ENCODE results near the gene NMUR1.

The NMUR1 gene

DNA sequence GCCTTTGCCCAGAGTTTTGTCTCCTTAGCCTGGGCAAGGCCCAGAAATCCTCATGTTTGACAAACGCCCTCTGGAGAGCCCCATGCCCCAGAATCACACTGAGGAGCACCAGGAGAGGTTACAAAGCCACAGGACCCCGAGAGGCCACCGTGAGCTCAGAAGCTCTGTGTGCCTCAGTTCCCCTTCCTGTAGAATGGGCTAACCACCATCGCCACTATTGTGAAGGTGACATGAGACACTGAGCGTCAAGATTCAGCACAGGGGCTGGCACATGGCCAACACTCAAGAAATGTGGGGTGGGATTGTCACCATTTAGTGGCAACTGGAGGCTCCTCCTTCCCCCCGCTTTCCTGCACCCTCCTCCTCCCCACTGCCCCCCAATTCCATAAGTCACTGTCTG, 1.2 kb upstream of the NMUR1 start:
- TF ChIP-seq, protein P1, sequence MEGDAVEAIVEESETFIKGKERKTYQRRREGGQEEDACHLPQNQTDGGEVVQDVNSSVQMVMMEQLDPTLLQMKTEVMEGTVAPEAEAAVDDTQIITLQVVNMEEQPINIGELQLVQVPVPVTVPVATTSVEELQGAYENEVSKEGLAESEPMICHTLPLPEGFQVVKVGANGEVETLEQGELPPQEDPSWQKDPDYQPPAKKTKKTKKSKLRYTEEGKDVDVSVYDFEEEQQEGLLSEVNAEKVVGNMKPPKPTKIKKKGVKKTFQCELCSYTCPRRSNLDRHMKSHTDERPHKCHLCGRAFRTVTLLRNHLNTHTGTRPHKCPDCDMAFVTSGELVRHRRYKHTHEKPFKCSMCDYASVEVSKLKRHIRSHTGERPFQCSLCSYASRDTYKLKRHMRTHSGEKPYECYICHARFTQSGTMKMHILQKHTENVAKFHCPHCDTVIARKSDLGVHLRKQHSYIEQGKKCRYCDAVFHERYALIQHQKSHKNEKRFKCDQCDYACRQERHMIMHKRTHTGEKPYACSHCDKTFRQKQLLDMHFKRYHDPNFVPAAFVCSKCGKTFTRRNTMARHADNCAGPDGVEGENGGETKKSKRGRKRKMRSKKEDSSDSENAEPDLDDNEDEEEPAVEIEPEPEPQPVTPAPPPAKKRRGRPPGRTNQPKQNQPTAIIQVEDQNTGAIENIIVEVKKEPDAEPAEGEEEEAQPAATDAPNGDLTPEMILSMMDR (IDR thresholded peaks at IDR 0.05; ENCODE audit: insufficient read depth, missing control alignments): no peak
- no peak for DNase-seq (ENCODE audit: insufficient read length, low spot score)
- no peak for FAIRE-seq

DNA sequence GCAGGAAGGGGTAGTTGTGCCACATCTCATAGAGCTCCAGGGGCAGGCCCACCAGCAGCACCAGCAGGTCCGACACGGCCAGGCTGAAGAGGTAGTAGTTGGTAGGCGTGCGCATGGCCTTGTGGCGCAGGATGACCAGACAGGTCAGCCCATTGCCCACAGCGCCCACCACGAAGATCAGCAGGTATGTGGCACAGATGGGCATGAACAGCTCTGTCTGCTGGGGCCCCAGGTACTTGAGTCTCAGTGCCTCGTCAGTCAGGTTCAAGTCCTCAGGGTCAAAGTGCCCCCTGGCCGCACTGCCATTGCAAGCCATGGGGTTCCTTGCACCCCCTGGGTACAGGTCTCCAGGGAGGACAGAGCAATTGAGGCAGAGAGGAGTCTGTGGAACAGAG, 1.6 kb downstream of the NMUR1 start:
- DNase-seq (ENCODE audit: insufficient read length, low spot score): no peak
- TF ChIP-seq, protein P1 (IDR thresholded peaks at IDR 0.05; ENCODE audit: insufficient read depth, missing control alignments): no peak
- FAIRE-seq: no peak

DNA sequence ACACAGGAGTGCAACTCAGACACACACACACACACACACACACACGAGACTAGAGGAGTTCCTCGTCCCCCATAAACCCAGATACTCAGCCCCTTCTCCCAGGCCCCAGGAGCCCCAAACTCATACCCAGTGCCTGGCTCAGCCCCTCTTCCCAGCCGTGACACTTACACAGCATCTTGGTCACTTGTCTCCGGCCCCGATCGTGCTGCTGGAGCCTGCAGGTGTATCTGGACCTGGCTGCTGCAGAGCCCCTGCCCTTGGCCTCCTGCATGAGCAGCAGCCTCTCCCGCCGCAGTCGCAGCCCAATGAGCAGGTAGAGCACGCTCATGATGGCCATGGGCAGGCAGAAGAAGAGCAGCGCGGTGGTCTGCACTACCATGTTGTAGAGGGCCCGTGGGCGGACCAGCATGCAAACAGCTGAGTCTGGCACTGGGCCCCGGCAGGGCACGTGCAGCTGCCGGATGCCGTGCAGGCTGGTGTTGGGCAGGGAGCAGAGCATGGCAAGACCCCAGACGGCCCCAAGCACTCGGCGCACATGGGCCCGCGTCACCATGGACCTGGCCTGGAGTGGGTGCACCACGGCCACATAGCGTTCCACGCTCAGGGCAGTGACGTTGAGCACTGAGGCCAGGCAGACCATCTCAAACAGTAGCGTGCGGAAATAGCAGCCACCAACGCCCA, 2.1 kb downstream of the NMUR1 start:
- DNase-seq (ENCODE audit: insufficient read length, low spot score): no peak
- FAIRE-seq: no peak
- TF ChIP-seq, protein P1 (IDR thresholded peaks at IDR 0.05; ENCODE audit: insufficient read depth, missing control alignments): no peak

DNA sequence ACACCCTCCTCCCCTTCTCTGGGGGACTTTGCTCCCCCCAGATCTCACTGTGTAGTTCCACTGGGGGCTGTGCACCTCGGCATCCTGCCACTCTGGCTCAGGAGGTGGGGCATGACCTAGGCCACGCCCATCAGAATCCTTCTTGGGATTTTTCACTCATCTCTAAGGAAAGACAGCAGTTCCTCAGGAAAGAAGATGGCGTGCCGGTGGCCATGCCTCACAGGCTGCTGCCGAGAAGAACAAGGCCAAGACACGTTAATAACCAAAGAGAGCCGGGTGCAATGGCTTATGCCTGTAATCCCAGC, 3.2 kb downstream of the NMUR1 start:
- DNase-seq (ENCODE audit: insufficient read length, low spot score) (no peak), FAIRE-seq (no peak)
- TF ChIP-seq, protein P1 (IDR thresholded peaks at IDR 0.05; ENCODE audit: insufficient read depth, missing control alignments): no peak

DNA sequence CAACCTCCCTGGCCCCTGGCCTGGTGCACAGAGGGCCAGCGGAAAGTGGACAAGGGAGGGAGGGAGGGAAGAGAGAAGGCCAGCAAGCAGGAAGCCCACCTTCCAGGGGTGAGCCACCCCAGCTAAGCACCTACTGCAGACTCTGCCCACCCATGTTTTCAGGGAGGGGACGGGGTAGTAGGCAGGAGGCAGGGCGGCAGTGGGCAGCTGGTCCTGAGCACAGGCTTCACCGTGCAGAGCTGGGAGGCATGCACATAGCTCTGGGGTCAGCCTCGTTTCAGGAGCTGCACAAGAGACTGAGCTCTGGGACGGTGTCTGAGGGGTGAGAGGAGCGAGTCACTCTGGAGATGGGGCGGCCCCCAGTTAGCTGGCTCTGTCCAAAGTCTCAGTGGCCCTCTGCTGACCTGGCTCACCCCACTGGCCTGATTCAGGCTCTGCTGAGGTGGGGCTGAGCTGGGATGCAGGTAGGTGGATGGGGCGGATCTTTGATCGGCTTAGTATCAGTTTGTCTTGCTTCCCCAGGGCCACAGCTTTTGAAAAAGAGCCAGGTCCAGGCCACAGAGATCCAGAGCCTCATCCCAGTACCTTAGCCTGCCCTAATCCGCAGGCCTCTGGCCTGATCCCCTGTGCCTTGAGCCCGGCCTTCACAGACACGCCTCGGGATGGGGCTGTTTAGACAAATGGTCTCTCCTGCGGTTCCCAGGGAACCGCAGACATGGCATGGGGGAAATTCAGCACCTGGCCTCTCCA, 3.7 kb downstream of the NMUR1 start:
- FAIRE-seq (no peak), DNase-seq (ENCODE audit: insufficient read length, low spot score) (no peak)
- TF ChIP-seq, protein P1 (IDR thresholded peaks at IDR 0.05; ENCODE audit: insufficient read depth, missing control alignments): no peak

DNA sequence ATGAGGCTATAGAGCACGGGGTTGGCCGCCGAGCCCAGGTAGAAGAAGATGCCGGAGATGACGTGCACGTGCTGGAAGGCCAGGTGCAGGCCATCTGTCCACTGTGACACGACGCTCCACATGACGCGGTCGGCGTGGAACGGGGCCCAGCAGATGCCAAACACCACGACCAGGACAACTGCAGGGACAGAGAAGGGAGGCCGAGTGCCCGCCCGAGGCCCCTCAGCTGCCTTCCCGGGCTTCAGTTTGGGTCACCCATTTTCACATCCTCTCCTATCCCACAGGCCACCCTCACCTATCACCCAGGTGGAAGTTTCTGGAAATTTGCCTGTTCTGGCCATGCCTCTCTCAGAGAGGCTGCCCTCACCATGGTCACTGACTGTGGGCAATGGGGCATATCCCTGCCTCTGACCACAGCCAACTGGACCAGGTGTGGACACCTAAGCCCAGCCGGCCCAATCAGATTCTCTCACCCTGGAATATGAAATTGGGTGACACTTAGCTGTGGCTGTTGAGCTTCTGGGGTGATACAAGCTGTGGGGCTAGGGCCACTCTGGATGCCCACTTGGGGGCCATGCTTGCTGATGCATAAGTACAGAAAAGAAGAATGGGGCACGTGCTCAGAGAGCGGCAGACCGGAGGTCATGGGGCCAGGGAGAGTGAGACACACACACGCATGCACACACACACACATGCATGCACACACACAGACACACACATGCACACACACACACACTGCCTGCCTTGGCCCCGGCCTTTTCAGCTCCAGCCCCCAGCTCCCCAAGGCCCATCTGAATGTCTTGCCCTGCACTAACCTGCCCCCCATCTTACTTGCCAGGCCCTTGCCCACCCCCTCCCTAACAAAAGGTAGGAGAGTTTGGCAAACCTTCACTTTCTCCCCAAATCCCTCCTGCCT, 4.7 kb downstream of the NMUR1 start:
- FAIRE-seq: no peak
- DNase-seq (ENCODE audit: insufficient read length, low spot score): no peak

More for the DNA sequence above, 4.7 kb downstream of the NMUR1 start:
- TF ChIP-seq, protein P1 (IDR thresholded peaks at IDR 0.05; ENCODE audit: insufficient read depth, missing control alignments): no peak
